Stomach (tissue), 9 donors: ENCODE results near the gene BPIFB1. TPM values are rescaled to one million over a fixed set of nuclear protein-coding genes. Genes with fewer than 3 reads are reported as not detected.

ENCODE experiments used
- DNase-seq, 2 donors: peaks; one replicate each; pipeline versions ENCODE4 v3.0.0 to v3.0.0-alpha.2; 2013 to 2019
- H3K27ac ChIP-seq, 5 donors: fragments of 200-600 bp in 4 of 5; sonication (generic) in 4 of 5; one replicate each; pipeline ENCODE4 v1.5.1; 2013 to 2019; ENCODE audit warnings: mild to moderate bottlenecking in 1 of 5, moderate library complexity in 1 of 5
- H3K27me3 ChIP-seq, 3 donors: fragments of 200-600 bp; sonication (generic); one replicate each; pipeline ENCODE4 v1.5.1; 2017 to 2019; ENCODE audit warnings: mixed run types in 1 of 3
- H3K36me3 ChIP-seq, 4 donors: fragments of 200-600 bp; sonication (generic); 1 replicate in 3 of 4; 2 replicates in 1 of 4; pipeline ENCODE4 v1.5.1; 2016 to 2019
- H3K4me1 ChIP-seq, 4 donors: fragments of 200-600 bp; sonication (generic); one replicate each; pipeline ENCODE4 v1.5.1; 2016 to 2019
- H3K4me3 ChIP-seq, 4 donors: fragments of 200-600 bp; sonication (generic) in 3 of 4; one replicate each; pipeline ENCODE4 v1.5.1; 2016 to 2019; ENCODE audit warnings: mild to moderate bottlenecking in 1 of 4
- H3K9me3 ChIP-seq, 4 donors: fragments of 200-600 bp; sonication (generic); one replicate each; pipeline ENCODE4 v1.5.1; 2016 to 2019
- CTCF ChIP-seq, 7 experiments: fragments of 450-650 bp in 4 of 7; fragments of 200-600 bp in 3 of 7; sonication (generic) in 3 of 7; IDR thresholded peaks; one replicate each; pipeline ENCODE4 v1.5.1; 2016 to 2019; ENCODE audit warnings: antibody characterized with exemption in 7 of 7, control low read depth in 2 of 7, mild to moderate bottlenecking in 1 of 7
- EP300 ChIP-seq: sonication (generic); formaldehyde crosslinking; IDR thresholded peaks from one replicate; pipeline ENCODE4 v1.6.1; 2017; ENCODE audit warnings: antibody characterized with exemption
- POLR2A ChIP-seq, 4 donors: fragments of 450-650 bp; IDR thresholded peaks; one replicate each; pipeline ENCODE4 v1.6.1; 2016; ENCODE audit warnings: antibody characterized with exemption in 4 of 4, control low read depth in 2 of 4, mild to moderate bottlenecking in 1 of 4, moderate library complexity in 1 of 4
- POLR2AphosphoS5 ChIP-seq, 3 donors: sonication (generic); formaldehyde crosslinking; IDR thresholded peaks; one replicate each; pipeline ENCODE4 v1.6.1; 2016; ENCODE audit warnings: antibody characterized with exemption in 3 of 3
- WGBS, 5 donors: extraction: QIAGEN DNeasy Blood & Tissue Kit in 3 of 5; methylation state at CpG; one replicate each; pipeline versions ENCODE4 v1.1.5 to v1.1.7; 2013 to 2018; 5-methylcytosine and 5-hydroxymethylcytosine counted together
- intact Hi-C: fragments of 100-400 bp; cut with DNase I; formaldehyde crosslinking; loops from one replicate; pipeline ENCODE4 v1.15.1; 2023; ENCODE audit warnings: low total_unique reads
- polyA plus RNA-seq, 3 donors: library from polyadenylated mRNA; stranded (reverse); fragments of 200-250 nt; gene quantifications; one replicate each; pipeline ENCODE4 v1.2.3, GENCODE V29; 2013
- total RNA-seq, 5 donors: library from RNA; depleted of rRNA; stranded (reverse); fragments of >200 nt; gene quantifications; one replicate each; pipeline versions ENCODE4 v1.1.0 to v1.2.3, GENCODE V29; 2014 to 2016
- donor health status: healthy with polysubstance abuse.
- donor health status: Bipolar disorder and iron deficiency.
- donor health status: healthy.

Gene BPIFB1
- total and polyA plus RNA-seq, 8 donors: 2.3 to 169 (median 37.9) TPM; not detected in 1

- TF ChIP-seq POLR2AphosphoS5 (IDR thresholded peaks at IDR 0.05): no peak
- no peak for TF ChIP-seq POLR2A (IDR thresholded peaks at IDR 0.05)
- no peak for TF ChIP-seq EP300
- no peak for TF ChIP-seq CTCF (IDR thresholded peaks at IDR 0.05)
- intact Hi-C loops: no loop called here
- H3K36me3 ChIP-seq: no peaks in the 10 kb centered on the region
- whole genome bisulfite sequencing, 5 donors: 44 to 67% (median 48%) methylated on average over 13 to 20 of the region's 20 CpGs
- H3K27ac ChIP-seq: no peak overlapping the region
- H3K9me3 ChIP-seq: no peaks in the 10 kb centered on the region
- peak in 1 of 2 donors; percentile 8 for DNase-seq
- no peak overlapping the region for H3K4me3 ChIP-seq
- H3K27me3 ChIP-seq: peaks cover 0 to 36% (median 0%) of the 10 kb centered on the region in 3 donors
- no peaks in the 10 kb centered on the region for H3K4me1 ChIP-seq
Measured at GRCh38 chr20:33332905-33333456, 50.0 kb downstream of the BPIFB1 start.

GRCh38 chr20:33333616-33334015 lies 50.6 kb downstream of the BPIFB1 start:
- no peaks in the 10 kb centered on the region for H3K36me3 ChIP-seq
- no peaks in the 10 kb centered on the region for H3K4me1 ChIP-seq
- H3K4me3 ChIP-seq: no peak overlapping the region
- H3K27ac ChIP-seq: no peak overlapping the region
- intact Hi-C loops: no loop called here
- WGBS, 5 donors: 86 to 89% (median 86%) methylated on average over 6 to 7 of the region's 7 CpGs
- no peak for TF ChIP-seq CTCF (IDR thresholded peaks at IDR 0.05)
- no peak for DNase-seq
- peaks cover 0 to 36% (median 0%) of the 10 kb centered on the region in 3 donors for H3K27me3 ChIP-seq
- no peaks in the 10 kb centered on the region for H3K9me3 ChIP-seq

- DNase-seq: no peak
- peaks cover 0 to 32% (median 0%) of the 10 kb centered on the region in 3 donors for H3K27me3 ChIP-seq
- H3K4me1 ChIP-seq: no peaks in the 10 kb centered on the region
- H3K36me3 ChIP-seq: no peaks in the 10 kb centered on the region
- intact Hi-C loops: no loop called here
- 75 to 94% (median 80%) methylated on average over 3 of the region's 3 CpGs for WGBS, 5 donors
- H3K9me3 ChIP-seq: no peaks in the 10 kb centered on the region
- no peak overlapping the region for H3K4me3 ChIP-seq
- H3K27ac ChIP-seq: no peak overlapping the region
- TF ChIP-seq EP300 (no peak), CTCF (IDR thresholded peaks at IDR 0.05) (no peak), POLR2AphosphoS5 (IDR thresholded peaks at IDR 0.05) (no peak), POLR2A (IDR thresholded peaks at IDR 0.05) (no peak)
Measured at GRCh38 chr20:33334111-33334510, 51.1 kb downstream of the BPIFB1 start.

GRCh38 chr20:33336375-33336774 lies 53.4 kb downstream of the BPIFB1 start:
- no peak for DNase-seq
- TF ChIP-seq POLR2A (IDR thresholded peaks at IDR 0.05) (no peak), CTCF (IDR thresholded peaks at IDR 0.05) (no peak), POLR2AphosphoS5 (IDR thresholded peaks at IDR 0.05) (no peak), EP300 (no peak)
- Histone ChIP-seq H3K36me3 (no peaks in the 10 kb centered on the region), H3K9me3 (no peaks in the 10 kb centered on the region), H3K27me3 (peaks cover 0 to 15% (median 0%) of the 10 kb centered on the region in 3 donors), H3K4me3 (no peak overlapping the region), H3K27ac (no peak overlapping the region), H3K4me1 (no peaks in the 10 kb centered on the region)
- intact Hi-C loops: no loop called here
- WGBS, 5 donors: 92 to 95% (median 92%) methylated on average over 3 of the region's 3 CpGs
